GM19193 (cell line): ENCODE measurements around the gene SLC66A2.

ENCODE experiments used
- POLR2A ChIP-seq: IDR thresholded peaks from 4 replicates; pipeline ENCODE4 v1.6.1; 2011; ENCODE audit not compliant: insufficient read depth, insufficient read length; ENCODE audit errors: extremely low read depth

SLC66A2 gene

DNA sequence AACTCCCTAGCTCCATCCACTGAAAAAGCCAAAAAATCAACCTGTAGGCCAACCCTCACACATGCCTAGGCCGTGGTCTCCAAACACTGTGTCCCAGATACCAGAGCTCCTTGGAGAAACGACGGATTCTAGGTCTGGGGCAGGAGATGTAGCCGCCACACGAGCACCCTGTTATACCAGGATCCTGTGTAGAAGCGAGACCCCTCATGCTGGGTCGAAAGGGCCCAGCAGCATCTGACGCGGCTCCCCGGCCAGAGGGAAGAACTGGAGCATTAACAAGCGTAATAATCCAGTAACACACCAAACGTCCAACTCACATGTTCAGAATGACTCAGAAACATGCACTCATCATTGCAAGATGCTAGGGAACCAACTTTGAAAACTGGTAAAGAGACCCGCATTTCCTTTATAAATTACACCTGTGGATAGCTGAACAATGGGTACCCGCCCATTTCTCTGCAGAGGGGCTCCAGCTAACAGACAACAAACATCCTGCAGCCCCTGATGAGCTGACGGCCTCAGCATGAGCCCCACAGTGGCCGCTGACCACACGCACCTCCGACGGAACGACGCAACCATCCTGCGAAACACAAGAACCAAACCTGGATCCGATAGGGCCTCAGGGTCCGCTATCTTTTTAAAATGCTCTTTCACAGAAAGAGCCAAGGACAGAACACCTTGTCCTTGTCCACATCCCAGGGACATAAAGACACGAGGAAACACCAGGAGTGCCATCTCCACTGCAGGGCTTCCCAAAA lies 14.2 kb downstream of the SLC66A2 start:
- no peak for TF ChIP-seq POLR2A

DNA sequence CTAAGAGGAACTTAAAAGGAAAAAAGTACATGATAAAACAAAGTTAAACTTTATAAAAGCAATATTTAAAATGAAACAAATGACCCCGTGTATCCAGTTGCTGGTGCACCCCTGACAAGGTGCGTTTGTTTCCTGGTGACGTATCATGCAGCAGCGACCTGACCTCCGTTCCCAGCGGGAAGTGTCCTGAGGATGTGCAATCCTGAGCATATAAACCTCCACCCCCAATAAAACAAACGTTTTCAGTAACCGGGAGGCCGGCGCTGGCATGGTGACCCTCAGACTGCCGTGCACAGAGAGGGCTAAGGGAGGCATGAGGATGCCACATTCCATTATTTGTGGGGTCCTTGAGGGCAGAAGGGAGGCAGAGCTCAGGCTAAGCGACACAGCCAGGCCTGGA lies 14.8 kb downstream of the SLC66A2 start:
- TF ChIP-seq POLR2A: no peak

DNA sequence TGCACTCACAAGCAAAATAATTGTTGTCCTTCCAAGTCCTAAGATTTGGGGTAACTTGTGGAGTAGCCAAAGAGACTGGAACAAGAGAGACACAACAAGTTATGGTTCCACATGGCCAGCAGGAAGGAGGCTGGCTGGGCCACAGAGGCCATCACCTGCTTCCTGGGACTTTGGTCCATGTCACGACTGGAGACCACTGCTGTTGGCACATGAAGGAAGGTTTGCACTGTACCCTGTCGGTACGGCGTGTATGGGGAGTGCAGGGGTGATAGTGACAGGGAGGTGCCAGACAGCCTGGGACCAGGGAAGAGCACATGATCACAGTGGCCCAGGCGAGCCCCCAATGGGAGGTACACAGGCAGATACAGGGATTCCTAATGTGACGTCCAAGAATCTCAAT lies 15.5 kb downstream of the SLC66A2 start:
- TF ChIP-seq POLR2A: no peak

DNA sequence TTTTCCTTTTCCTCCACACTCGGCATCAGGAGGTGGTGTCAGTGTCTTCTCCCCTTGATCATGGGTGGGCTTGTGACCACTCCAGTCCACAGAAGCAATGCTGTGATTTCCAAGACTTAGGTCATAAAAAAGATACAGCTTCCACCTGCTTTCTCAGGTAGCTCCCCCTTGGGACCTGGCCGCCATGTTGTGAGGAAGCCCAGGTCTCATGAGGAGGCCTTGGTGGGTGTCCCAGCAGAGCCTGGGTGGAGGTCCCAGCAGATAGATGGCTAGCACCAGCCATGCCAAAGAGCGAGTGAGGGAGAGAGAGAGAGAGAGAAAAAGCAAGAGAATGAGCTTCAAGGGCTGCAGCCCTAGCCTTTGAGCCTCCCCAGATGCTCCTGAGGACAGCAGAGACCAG lies 16.0 kb downstream of the SLC66A2 start:
- no peak for TF ChIP-seq POLR2A

DNA sequence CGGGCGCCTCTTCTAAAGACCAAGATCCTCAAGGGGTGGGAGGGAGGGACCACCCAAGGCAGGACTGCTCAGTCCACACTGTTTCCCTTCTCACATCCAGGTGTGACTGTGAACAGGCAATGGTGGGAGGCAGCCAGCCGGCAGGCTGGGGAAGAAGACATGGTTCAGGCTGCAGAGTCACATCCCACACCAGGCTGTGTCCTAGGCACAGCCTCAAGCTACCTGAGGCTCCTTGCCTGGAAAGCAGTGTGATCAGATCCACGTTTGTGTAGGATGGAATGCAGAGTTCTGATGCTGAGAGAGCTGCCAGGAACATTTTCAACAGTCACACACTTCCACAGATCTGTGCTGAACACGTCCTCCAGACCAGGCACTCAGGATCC lies 16.4 kb downstream of the SLC66A2 start:
- no peak for TF ChIP-seq POLR2A

DNA sequence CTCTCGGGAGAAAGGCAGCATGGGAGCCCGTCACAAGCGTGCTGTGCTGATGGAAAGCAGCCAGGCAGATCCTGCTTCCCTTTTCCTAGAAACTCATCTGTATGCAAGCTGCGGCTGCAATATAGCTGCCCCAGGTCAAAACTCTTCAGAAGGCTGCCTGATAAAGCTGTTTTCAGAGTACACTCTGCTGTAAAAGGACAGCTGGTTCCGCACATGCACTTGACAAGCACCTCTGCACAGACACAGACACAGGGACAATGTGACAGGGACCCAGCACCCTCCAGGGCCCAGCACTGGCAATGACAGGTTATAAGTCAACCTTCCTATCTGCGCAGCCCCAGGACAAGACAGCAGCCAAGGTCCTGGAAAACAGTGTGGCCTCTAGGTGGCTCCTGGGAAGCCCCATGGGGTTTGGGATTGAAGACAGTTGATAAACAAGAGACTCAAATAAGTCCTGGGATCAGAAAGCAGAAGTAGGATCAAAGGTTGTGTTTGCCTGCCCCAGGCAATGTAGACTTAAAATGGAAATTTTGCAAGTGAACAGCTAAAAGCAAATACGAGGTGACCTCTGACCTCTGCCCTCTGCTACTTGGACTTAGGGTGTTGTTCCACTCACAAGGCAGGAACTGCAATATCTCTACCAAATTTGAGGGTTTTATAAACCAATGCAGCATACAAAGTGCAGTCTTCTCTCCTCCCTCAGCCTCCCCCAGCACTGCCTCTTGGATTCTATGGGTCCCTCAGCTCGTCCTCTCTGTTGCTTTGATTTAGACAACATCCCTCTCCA lies 16.9 kb downstream of the SLC66A2 start:
- no peak for TF ChIP-seq POLR2A

DNA sequence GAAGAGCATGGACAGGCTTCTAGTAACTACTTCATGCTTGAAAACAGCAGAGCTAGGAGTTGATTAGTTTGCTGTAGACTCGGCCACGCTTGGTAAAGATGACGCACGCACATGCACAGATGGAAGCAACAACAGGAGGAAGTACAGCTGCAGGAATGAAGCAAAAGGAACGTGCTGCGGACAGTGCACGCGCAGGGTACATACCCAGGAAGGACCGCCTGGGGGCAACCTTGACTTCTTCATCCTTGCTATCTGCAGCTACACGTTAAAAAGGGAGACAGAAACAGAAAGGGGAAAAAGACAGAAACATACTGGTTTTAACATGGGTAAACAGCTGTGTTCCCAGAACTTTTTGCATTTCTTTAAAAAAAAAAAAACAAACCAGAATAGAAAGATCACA lies 17.7 kb downstream of the SLC66A2 start:
- TF ChIP-seq POLR2A: no peak

DNA sequence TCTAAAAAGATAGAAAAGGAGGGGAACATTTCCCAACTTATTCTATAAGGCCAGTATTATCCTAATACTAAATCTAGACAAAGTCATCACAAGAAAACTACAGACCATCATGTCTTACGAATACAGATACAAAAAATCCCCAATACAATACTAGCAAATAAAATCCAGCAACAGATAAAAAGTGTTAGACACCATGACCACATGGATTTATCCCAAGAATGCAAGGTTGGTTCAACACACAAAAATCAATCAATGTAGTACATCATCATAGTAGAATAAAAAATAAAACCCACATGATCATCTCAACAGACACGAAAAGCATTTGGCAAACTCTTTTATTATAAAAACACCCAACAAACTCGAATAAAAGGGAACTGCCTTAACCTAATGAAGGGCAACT lies 18.5 kb downstream of the SLC66A2 start:
- TF ChIP-seq POLR2A: no peak

DNA sequence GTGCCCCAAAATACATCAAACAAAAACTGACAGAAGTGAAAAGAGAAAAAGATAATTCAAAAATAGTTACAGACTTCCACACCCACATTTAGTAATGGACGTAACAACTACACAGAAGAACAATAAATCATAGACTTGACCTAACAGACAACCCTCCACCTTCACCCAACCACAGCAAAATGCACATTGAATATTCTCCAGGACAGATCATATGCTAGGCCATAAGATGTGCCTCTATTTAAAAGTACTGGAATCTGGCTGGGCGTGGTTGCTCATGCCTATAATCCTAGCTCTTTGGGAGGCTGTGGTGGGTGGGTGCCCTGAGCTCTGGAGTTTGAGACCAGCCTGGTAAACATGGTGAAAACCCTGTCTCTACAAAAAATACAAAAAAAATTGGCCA lies 20.0 kb downstream of the SLC66A2 start:
- TF ChIP-seq POLR2A: no peak

DNA sequence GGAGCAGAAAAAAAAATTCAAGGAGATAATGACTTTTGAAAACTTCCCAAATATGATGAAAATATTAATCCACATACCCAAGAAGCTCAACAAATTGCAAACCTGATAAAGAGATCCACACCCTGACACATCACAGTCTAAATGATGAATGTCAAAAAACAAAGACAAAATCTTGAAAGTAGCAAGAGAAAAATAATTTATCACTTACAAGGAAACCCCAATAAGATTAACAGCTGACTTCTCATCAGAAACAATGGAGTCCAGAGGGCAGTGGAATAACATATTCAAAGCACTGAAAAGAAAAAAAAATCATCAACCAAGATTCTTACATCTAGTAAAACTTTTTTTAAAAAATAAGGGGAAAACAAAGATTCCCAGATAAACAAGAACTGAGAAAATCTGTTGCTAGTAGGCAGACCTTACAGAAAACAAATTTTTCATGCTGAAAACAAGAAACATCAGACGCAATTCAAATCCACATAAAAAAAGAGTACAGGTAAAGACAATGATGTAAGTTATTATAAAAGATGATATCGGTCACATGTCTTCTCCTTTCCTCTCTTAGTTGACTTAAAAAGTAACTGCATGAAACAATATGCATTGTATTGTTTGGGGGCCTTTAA lies 21.3 kb downstream of the SLC66A2 start:
- TF ChIP-seq POLR2A: no peak

DNA sequence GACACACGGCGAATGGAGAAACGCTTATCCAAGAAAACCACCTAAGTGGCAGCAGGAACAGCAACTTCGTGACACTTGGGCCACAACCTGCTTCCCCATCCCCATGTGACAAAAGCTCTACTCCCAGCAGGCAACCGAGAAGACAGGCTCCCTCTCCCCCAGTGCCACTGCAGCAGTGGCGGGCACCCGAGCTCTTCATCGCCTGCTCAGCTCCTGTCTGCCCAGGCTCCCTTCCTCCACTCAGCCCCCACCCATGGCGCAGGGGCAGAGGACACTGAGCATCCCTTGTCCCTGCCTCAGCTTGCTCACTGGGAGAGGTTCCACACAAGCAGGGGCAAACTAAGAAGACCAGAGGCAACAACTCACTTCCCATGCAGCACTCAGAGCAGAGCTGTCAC lies 22.9 kb downstream of the SLC66A2 start:
- no peak for TF ChIP-seq POLR2A

DNA sequence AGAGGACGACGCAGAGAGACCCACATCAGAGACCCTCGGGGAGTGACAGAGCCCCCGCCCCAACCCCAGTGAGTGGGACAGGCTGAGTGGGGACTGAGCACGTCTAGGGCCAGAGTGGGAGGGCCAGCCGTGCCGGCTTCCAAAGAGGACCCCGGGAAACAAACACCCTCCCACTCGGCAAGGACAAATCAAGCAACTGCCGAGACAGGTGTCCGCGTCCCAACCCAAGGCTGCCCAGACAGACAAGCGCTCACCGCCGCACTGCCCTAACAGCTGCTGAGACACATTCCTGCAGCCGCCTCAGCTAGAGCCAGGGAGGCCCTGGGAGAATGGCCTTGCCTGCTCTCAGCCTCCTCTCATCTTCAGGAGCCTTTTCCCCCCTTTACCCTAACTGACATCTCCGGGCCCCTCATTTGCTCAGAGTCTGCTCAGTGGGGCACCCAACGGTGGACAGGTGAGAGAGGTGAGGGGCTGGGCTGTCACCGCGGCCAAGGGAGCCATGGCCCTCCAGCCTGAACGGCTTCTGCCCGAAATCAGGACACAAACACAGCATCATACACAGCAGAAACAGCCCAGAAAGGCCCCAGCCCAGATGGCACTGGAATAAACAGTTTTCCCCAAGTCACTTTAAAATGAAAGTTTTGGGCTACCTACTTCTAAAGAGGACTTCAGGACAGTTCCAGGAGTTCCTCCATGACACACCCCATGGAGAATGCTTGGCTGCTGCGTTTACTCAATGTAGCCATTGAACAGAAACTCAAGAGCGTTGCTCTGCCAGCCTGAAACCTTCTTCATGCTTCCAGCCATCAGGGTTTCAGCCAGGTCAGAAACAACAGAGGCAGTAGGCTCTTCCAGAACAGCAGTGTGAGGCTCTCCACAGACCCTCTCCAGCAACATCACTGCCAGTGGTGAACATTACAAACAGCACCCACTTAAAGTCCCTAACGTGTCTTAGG lies 23.6 kb downstream of the SLC66A2 start:
- no peak for TF ChIP-seq POLR2A

DNA sequence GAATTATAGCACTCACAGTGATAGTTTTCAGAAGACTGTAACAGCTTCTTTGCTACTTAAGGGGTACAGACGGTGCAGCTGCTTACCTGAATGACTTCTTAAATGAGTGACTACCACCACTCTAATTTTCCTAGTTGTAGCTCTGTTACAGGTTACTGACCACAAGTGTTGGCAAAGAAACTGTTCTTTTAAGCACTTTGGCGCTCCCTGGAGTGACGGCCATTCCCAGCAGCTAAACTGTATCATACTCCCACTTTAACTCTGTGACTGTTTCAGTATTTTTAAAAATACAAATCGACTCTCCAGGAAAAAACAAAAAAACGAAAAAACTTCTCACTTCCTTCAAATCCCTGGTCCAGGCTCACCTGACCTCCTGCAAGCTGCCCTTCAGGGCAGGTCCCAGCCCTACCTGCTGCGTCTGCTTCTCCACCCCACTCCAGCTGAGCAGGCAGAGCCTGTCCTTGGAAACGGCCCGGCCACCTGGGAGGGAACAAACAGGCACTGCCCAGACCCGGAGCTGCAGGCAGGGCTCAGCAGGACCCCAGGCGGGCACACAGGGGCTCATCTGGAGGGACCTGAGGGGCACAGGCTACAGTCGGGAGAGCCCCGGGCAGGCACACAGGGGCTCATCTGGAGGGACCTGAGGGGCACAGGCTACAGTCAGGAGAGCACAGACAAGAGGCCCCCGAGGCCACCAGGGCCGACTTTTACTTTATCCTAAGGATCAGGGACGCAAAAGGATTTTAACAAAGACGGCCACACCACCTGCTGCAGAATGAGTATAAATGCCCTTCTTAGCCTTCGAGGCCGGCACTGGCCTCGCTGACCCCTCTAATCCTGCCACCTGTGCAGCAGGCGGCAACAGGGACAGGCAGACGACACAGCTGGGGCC lies 24.5 kb downstream of the SLC66A2 start:
- TF ChIP-seq POLR2A: no peak

DNA sequence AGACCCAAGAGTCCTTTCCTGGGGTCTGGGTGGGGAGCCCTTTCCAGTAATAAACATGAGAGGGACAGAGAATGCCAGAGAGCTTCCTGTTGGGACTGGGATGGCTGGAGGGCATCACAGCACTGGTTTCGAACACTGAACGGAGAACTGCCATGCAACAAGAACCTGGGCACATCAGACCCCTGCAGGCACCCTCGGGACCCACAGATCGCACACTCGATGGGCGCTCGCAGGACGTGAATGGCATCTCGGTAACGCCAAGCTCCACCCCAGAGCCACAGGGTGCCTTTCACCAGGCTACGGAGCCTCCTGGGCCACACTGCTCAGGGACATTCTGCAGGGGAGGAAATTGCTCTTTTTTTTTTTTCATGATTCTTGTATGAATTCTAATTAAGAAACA lies 25.1 kb downstream of the SLC66A2 start:
- TF ChIP-seq POLR2A: no peak
